Activated CD4-positive, alpha-beta memory T cell treated with anti-CD3 and anti-CD28 coated beads, Interleukin-2, amount 10 ng/mL, durations not matched to agents 7 days and 5 days (primary cell): Measurements from ENCODE around the gene ZNF358. TPM values are rescaled to one million over a fixed set of nuclear protein-coding genes. Genes with fewer than 3 reads are reported as not detected.

Experiments
- CTCF ChIA-PET: fragments of 350-600 bp; sonication (Branson Sonifier 250); formaldehyde crosslinking; loops from one replicate; lab custom pipeline; 2021; ENCODE audit warnings: antibody characterized with exemption, inconsistent platforms; lab: Charles Lee
- POLR2A ChIA-PET: fragments of 350-600 bp; sonication (Branson Sonifier 250); formaldehyde crosslinking; loops from one replicate; lab custom pipeline; 2021; ENCODE audit warnings: antibody characterized with exemption; lab: Charles Lee
- DNase-seq: peaks from one replicate; pipeline ENCODE4 v3.0.0-alpha.2; 2020
- H3K27ac Mint-ChIP-seq: one replicate; pipeline ENCODE4 v1.8.0; 2021; ENCODE audit warnings: mild to moderate bottlenecking, mixed read lengths
- H3K27me3 Mint-ChIP-seq: one replicate; pipeline ENCODE4 v1.8.0; 2021; ENCODE audit warnings: mixed read lengths
- H3K36me3 Mint-ChIP-seq: one replicate; pipeline ENCODE4 v1.8.0; 2021; ENCODE audit warnings: low read depth, mixed read lengths
- H3K4me1 Mint-ChIP-seq: one replicate; pipeline ENCODE4 v1.8.0; 2021; ENCODE audit warnings: mixed read lengths
- H3K4me3 Mint-ChIP-seq: one replicate; pipeline ENCODE4 v1.8.0; 2021; ENCODE audit warnings: mild to moderate bottlenecking, mixed read lengths
- H3K9me3 Mint-ChIP-seq: one replicate; pipeline ENCODE4 v1.8.0; 2021; ENCODE audit warnings: mixed read lengths
- total RNA-seq, 2 experiments: library from RNA; stranded (reverse); gene quantifications; one replicate each; pipeline ENCODE4 v1.2.3, GENCODE V29; 2021

The ZNF358 gene
- 1 to 10 TPM; 5.5 to 7.5 TPM for total RNA-seq

GRCh38 chr19:7515645-7516151 lies at the start of gene ZNF358:
Gene ZNF358 (plus strand): TSS chr19:7516103. CDS start chr19:7519243, 3,140 bp downstream.
- POLR2A ChIA-PET: no interaction called here
- CTCF ChIA-PET: no interaction called here
- Mint-ChIP-seq H3K9me3 (no peaks in the 10 kb centered on the region), H3K27ac (no peak within 1 kb of the TSS), H3K4me3 (peak within 1 kb of the TSS; percentile 64), H3K4me1 (peaks cover 11% of the 10 kb centered on the region), H3K36me3 (no peaks in the 10 kb centered on the region), H3K27me3 (peaks cover 29% of the 10 kb centered on the region)
- DNase-seq: peak; percentile 43

GRCh38 chr19:7467009-7467989 lies 48.6 kb upstream of the ZNF358 start:
- ChIA-PET POLR2A (no interaction called here), CTCF (no interaction called here)
- DNase-seq: no peak
- no peak overlapping the region for H3K27ac Mint-ChIP-seq
- H3K27me3 Mint-ChIP-seq: no peaks in the 10 kb centered on the region
- H3K4me1 Mint-ChIP-seq: no peaks in the 10 kb centered on the region
- no peaks in the 10 kb centered on the region for H3K9me3 Mint-ChIP-seq
- H3K4me3 Mint-ChIP-seq: no peak overlapping the region
- H3K36me3 Mint-ChIP-seq: peaks cover 17% of the 10 kb centered on the region

GRCh38 chr19:7468840-7469239 lies 47.1 kb upstream of the ZNF358 start:
- H3K4me3 Mint-ChIP-seq: no peak overlapping the region
- peaks cover 10% of the 10 kb centered on the region for H3K36me3 Mint-ChIP-seq
- H3K9me3 Mint-ChIP-seq: no peaks in the 10 kb centered on the region
- no peak for DNase-seq
- CTCF ChIA-PET: no interaction called here
- no peaks in the 10 kb centered on the region for H3K27me3 Mint-ChIP-seq
- no peaks in the 10 kb centered on the region for H3K4me1 Mint-ChIP-seq
- POLR2A ChIA-PET: no interaction called here
- H3K27ac Mint-ChIP-seq: no peak overlapping the region

- H3K4me1 Mint-ChIP-seq: no peaks in the 10 kb centered on the region
- no peak overlapping the region for H3K27ac Mint-ChIP-seq
- POLR2A ChIA-PET: interaction anchor here (0.6 kb wide), 1 partner anchor 277 kb away, joined by 3 read pairs; no protein-coding TSS in a partner anchor
- no peak overlapping the region for H3K4me3 Mint-ChIP-seq
- no peaks in the 10 kb centered on the region for H3K9me3 Mint-ChIP-seq
- DNase-seq: no peak
- CTCF ChIA-PET: no interaction called here
- no peaks in the 10 kb centered on the region for H3K27me3 Mint-ChIP-seq
- H3K36me3 Mint-ChIP-seq: peaks cover 6% of the 10 kb centered on the region
These were observed 46.1 kb upstream of the ZNF358 start for GRCh38 chr19:7469669-7470285.

- Mint-ChIP-seq H3K36me3 (peaks cover 6% of the 10 kb centered on the region), H3K27ac (no peak overlapping the region), H3K4me1 (no peaks in the 10 kb centered on the region), H3K9me3 (no peaks in the 10 kb centered on the region), H3K27me3 (no peaks in the 10 kb centered on the region), H3K4me3 (no peak overlapping the region)
- ChIA-PET POLR2A (interaction anchor here (0.6 to 0.7 kb wide), 2 partner anchors 52 to 278 kb away, joined by 3 read pairs; no protein-coding TSS in a partner anchor), CTCF (no interaction called here)
- DNase-seq: no peak
These were observed 45.2 kb upstream of the ZNF358 start for GRCh38 chr19:7470540-7471305.

- CTCF ChIA-PET: no interaction called here
- Mint-ChIP-seq H3K9me3 (no peaks in the 10 kb centered on the region), H3K36me3 (peaks cover 6% of the 10 kb centered on the region), H3K4me1 (no peaks in the 10 kb centered on the region), H3K4me3 (no peak overlapping the region), H3K27me3 (no peaks in the 10 kb centered on the region), H3K27ac (no peak overlapping the region)
- POLR2A ChIA-PET: no interaction called here
- DNase-seq: no peak
These were observed 43.9 kb upstream of the ZNF358 start for GRCh38 chr19:7471696-7472615.

GRCh38 chr19:7475665-7476064 lies 40.2 kb upstream of the ZNF358 start:
- no peaks in the 10 kb centered on the region for H3K4me1 Mint-ChIP-seq
- ChIA-PET POLR2A (no interaction called here), CTCF (no interaction called here)
- no peak overlapping the region for H3K27ac Mint-ChIP-seq
- no peak for DNase-seq
- H3K36me3 Mint-ChIP-seq: peaks cover 3% of the 10 kb centered on the region
- H3K27me3 Mint-ChIP-seq: no peaks in the 10 kb centered on the region
- H3K4me3 Mint-ChIP-seq: no peak overlapping the region
- H3K9me3 Mint-ChIP-seq: no peaks in the 10 kb centered on the region

GRCh38 chr19:7476241-7476640 lies 39.7 kb upstream of the ZNF358 start:
- Mint-ChIP-seq H3K36me3 (peaks cover 3% of the 10 kb centered on the region), H3K27ac (no peak overlapping the region), H3K4me3 (no peak overlapping the region), H3K4me1 (no peaks in the 10 kb centered on the region), H3K9me3 (no peaks in the 10 kb centered on the region), H3K27me3 (no peaks in the 10 kb centered on the region)
- CTCF ChIA-PET: no interaction called here
- POLR2A ChIA-PET: no interaction called here
- DNase-seq: no peak

GRCh38 chr19:7476777-7477494 lies 39.0 kb upstream of the ZNF358 start:
- Mint-ChIP-seq H3K36me3 (peaks cover under 1% of the 10 kb centered on the region), H3K4me3 (no peak overlapping the region), H3K27me3 (no peaks in the 10 kb centered on the region), H3K9me3 (no peaks in the 10 kb centered on the region), H3K27ac (no peak overlapping the region), H3K4me1 (no peaks in the 10 kb centered on the region)
- CTCF ChIA-PET: interaction anchor here (1.1 kb wide), 1 partner anchor 10 kb away, joined by 3 read pairs; no protein-coding TSS in a partner anchor
- POLR2A ChIA-PET: no interaction called here
- no peak for DNase-seq

GRCh38 chr19:7477758-7478157 lies 38.1 kb upstream of the ZNF358 start:
- Mint-ChIP-seq H3K9me3 (no peaks in the 10 kb centered on the region), H3K27me3 (no peaks in the 10 kb centered on the region), H3K36me3 (no peaks in the 10 kb centered on the region), H3K27ac (no peak overlapping the region), H3K4me1 (no peaks in the 10 kb centered on the region), H3K4me3 (no peak overlapping the region)
- CTCF ChIA-PET: interaction anchor here (1.1 kb wide), 1 partner anchor 9 kb away, joined by 3 read pairs; no protein-coding TSS in a partner anchor
- no peak for DNase-seq
- POLR2A ChIA-PET: no interaction called here

- no peak overlapping the region for H3K4me3 Mint-ChIP-seq
- peaks cover 3% of the 10 kb centered on the region for H3K4me1 Mint-ChIP-seq
- no peaks in the 10 kb centered on the region for H3K27me3 Mint-ChIP-seq
- no peak overlapping the region for H3K27ac Mint-ChIP-seq
- POLR2A ChIA-PET: no interaction called here
- DNase-seq: no peak
- H3K36me3 Mint-ChIP-seq: no peaks in the 10 kb centered on the region
- CTCF ChIA-PET: no interaction called here
- no peaks in the 10 kb centered on the region for H3K9me3 Mint-ChIP-seq
These were observed 37.6 kb upstream of the ZNF358 start for GRCh38 chr19:7478173-7478842.
